Measurements from ENCODE around the gene COMP.
"Not testable (repeated sequence)": the region's sequence is repeated elsewhere in the genome, so short reads cannot be mapped to it uniquely, and the experiment has no call there.

Gene COMP
- total RNA-seq: 0 to 0.15 (median 0.08) reads per million in 4 donors

DNA sequence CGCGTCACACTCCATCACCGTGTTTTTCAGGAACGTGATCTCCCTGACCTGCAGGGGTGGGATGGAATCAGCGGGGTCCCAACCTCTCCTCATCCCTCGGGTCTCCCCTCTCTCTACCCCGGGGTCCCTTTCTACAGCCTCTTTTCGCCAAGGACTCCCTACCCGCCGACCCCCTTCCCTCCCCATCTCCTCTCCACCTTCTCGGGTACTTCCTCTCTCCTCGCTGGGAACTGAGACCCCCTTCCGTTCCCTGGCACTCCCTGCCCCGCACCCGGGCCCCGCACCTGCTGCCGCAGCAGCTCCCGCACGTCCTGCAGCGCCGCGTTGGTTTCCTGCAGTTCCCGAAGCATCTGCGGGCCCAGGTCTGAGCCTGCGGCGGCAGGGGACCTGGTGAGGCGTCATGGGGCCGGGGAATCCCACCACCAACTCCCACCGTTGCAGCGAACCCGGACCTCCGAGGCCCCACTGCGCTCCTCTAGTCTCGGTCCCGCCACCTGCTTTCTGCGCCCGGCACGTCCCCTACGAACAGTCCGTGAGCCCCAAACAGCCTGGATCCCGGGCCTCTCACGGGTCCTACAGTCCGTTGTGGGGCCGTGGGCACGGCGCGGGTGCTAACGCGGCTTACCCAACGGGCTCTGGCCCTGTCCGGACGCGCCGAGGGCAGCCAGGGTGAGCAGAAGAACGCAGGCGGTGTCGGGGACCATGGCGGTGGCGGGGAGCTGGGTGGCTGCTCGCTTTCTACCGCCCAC is at the start of gene COMP:
TSS of gene COMP (minus strand) at position 740 of the 749 bp plus-strand sequence. CDS start at position 704, 36 bp downstream.
- no peak for DNase-seq

- no peak for DNase-seq
Observed at GRCh38 chr19:18840288-18841267, 49.5 kb upstream of the COMP start.

DNA sequence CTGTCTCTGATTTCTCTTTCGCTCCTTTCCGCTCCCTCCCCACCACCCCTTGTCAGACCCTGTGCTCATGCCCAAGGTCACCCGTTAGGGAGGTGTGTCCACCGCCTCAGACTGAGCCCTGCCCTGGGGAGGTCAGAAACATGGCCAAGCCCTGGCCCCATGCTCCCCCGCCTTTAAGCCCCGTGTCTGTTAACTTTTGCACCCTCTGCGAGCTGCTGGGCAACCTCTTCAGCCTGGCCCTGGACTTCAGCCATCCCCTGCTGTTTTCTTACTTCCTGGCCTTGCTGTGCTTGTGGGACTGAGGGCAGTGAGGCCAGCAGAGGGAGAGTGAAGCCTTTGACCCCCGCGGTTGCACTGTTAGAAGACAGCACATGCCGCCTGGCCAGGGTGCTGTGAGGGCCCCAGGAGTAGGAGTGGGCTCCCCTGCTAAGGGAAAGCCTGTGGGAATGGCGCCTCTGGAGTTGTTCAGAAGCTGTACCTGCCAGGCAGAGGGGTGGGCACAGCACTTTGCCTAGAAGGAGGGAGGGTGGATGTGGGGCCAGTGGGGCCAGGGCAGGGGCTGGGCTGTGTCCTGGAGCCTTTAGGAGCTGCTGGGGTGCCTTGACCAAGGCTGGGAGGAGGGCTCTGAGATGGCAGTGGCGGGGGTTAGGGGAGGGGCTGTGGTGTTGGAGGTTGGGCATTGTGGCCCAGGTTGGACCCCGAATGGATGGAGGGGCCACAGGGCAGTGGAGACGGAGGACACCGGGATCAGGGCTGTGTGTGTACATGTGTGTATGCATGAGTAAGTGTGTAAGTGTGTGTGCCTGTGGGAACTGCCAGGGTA is 48.6 kb upstream of the COMP start:
- DNase-seq: no peak

DNA sequence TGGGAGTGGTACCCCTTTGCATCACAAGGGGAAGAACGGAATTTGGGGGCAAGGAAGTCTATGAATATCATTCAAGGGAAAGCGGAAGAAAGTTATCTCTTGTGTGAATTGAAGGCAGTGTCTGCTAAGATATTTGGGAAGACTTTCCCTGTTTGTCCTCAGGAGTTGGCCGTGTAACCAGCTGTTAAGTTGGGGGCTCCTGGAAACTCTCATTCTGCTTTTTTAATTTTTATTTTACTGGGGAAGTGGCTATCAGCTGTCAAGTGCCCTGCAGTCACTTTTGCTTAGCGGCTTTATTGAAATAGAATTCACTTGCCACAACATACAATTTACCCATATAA is 43.5 kb upstream of the COMP start:
- no peak for DNase-seq

GRCh38 chr19:18833849-18834643 is 42.9 kb upstream of the COMP start:
- no peak for DNase-seq

GRCh38 chr19:18833141-18833476 is 42.0 kb upstream of the COMP start:
- no peak for DNase-seq

- peak in 2 of 5 donors; percentile 21 to 27 for DNase-seq
Observed at GRCh38 chr19:18832306-18833140, 41.4 kb upstream of the COMP start.

DNA sequence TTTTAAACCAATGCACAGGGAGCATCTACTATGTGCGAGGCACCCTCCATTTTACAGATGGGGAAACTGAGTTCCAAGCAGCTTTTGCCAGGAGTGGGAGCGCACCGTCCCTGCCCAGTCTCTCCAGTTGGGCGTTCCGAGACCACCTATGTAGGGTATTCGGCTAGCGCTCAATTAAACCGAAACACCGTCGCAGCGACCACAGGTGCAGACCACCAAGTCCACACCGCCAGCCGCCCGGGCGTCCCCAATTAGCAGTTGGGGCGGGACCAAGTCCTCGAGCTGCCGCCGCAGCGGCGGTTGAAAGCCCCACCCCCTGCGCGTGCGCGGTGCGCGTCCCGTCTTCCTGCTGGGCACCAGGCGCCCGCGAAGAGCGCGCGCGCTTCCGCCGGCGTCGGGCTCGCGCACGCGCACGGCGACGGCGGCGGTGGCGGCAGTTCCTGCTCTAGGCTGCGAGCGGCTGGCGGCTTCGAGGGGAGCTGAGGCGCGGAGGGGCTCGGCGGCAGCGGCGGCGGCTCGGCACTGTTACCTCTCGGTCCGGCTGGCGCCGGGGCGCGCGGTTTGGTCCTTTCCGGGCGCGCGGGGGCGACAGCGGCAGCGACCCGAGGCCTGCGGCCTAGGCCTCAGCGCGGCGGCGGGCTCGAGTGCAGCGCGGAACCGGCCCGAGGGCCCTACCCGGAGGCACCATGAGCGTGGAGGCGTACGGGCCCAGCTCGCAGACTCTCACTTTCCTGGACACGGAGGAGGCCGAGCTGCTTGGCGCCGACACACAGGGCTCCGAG is 40.6 kb upstream of the COMP start, which contains the start of gene UPF1:
TSS of gene UPF1 (plus strand) at position 436 of the 782 bp plus-strand sequence. CDS start at position 687, 251 bp downstream.
- DNase-seq: peak; percentile 93 to 99 (median 96)

- no peak for DNase-seq
Observed at GRCh38 chr19:18830488-18830887, 39.4 kb upstream of the COMP start.

DNA sequence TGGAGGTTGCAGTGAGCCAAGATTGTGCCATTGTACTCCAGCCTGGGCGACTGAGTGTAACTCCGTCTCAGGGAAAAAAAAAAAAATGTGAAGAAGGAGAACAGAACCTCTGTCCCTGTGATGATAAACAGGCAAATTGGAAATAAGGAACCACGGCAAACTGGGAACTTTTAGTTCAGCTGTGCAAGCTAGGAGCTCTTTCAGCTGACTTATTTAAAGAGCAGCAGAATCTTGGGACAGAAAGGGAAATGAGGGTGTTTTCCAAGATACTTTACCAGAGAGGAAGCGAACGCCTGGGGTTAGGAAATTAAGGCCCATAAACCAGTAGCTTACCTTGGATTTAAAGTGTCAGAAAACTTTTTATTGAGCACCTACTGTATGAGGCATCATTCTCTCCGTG is 37.7 kb upstream of the COMP start:
- no peak for DNase-seq

GRCh38 chr19:18817574-18817973 is 26.5 kb upstream of the COMP start:
- DNase-seq: no peak

- not testable (repeated sequence) for DNase-seq
Observed at GRCh38 chr19:18816645-18817044, 25.5 kb upstream of the COMP start.

DNA sequence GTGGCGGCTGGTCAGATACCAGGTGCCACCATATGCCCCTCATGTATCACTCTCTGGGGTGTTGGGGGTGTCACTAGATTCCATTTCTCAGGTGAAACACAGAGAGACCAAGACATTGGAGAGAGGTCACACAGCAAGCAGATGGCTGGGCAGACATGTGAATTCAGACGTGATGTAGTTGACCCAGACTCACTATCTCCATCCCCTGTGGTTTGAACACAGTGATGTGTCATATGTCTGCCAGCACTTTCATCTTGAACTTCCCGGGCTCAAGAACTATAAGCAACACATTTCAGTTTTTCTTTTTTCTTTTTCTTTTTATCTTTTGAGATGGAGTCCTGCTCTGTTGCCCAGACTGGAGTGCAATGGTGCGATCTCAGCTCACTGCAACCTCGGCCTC is 24.6 kb upstream of the COMP start:
- no peak for DNase-seq

- DNase-seq: no peak
Observed at GRCh38 chr19:18814063-18814462, 23.0 kb upstream of the COMP start.

DNA sequence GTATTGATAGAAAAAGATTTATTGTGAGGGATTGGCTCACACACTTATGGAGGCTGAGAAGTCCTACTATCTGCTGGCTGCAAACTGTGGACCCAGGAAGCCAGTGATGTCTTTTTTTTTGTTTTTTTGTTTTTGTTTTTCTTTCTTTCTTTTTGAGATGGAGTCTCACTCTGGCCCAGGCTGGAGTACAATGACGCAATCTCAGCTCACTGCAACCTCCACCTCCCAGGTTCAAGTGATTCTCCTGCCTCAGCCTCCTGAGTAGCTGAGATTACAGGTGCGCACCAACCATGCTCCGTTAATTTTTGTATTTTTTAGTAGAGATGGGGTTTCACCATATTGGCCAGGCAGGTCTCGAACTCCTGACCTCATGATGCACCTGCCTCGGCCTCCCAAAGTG is 20.5 kb upstream of the COMP start:
- not testable (repeated sequence) for DNase-seq

DNA sequence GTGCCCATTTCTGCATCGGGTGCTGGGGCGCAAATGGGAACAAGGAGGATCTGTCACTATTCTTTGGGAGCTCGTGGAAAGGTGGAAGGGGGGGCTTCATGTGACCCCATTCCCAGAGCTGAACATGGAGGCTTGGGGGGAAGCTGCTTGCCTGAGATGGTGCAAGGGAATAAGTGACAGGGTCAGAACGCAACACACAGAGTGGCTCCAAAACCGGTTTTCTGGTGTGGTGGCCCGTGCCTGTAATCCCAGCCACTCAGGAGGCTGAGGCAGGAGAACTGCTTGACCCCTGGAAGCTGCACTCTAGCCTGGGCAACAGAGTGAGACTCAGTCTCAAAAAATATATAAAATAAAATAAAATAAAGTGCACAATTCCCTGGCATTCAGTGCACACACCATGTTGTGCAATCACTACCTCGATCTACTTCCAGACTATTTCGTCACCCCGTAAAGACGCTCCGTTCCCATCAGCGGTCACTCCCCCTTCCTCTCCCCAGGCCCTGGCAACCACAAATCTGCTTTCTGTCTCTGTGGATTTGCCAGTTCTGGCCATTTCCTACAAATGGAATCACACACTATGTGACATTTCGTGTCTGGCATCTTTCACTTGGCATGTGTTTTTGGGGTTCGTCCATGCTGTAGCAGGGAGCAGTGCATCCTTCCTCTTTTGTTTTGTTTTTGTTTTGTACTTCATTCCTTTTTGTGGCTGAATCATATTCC is 18.2 kb upstream of the COMP start:
- no peak for DNase-seq

DNA sequence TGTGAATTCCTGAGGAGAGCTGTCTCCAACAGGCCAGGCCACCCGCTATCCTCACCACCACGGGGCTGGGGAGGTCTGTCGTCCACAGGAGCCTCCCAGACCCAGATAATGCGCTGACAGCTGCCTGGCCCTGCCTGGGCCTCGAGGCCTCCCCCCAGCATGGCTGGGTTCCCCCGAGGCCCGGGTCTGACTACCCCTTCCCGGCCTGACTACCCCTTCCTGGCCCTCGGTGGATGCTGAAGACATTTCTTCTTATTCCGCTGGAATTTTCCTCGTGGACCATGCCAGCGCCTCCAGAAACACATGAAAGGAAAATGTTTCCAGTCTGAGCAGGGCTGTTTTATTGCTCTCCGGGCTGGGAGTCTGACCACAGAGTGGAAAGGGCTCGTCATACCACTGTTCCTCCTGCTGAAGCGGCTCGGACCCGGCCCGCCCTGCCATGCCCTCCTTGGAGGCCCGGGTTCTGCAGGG is 16.8 kb upstream of the COMP start:
- DNase-seq: no peak

DNA sequence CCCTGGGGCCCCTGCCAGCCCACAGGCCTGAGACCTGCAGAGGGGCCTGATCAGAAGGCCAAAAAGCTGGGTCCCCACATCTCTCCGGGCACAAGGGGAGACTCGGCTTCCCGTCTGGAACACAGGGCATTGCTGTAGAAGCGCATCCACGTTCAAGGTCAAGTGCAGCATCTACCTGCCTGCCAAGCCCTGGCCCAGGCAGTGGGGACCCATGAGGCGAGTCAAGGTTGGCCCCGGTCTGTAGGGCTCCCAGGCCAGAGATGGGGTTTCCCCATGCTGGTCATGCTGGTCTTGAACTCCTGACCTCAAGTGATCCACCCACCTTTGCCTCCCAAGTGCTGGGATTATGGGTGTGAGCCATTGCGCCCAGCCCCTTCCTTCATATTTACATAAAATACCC is 13.5 kb upstream of the COMP start:
- no peak for DNase-seq

- DNase-seq: no peak
Observed at GRCh38 chr19:18804139-18804601, 13.1 kb upstream of the COMP start.

Measured in T-helper 1 cell (primary cell).